HG03342 (cell line): Measurements from ENCODE around the gene PSMB9.

Source experiments
- ATAC-seq: cut with Tn5 transposase; IDR thresholded peaks from one replicate; pipeline ENCODE4 v1.9.1; 2021; ENCODE audit warnings: mild to moderate bottlenecking, moderate library complexity; ENCODE audit not compliant: unreplicated experiment

Gene PSMB9

GRCh38 chr6:32895006-32895345, 41.0 kb downstream of the PSMB9 start:
- ATAC-seq, result no peak

GRCh38 chr6:32903952-32904351, 50.0 kb downstream of the PSMB9 start:
- ATAC-seq, result no peak

GRCh38 chr6:32905078-32905477, 51.1 kb downstream of the PSMB9 start:
- no peak for ATAC-seq

- no peak for ATAC-seq
These were observed 52.5 kb downstream of the PSMB9 start for GRCh38 chr6:32906539-32906938.

GRCh38 chr6:32908897-32909296, 54.9 kb downstream of the PSMB9 start:
- no peak for ATAC-seq
